HG03354 (cell line): ENCODE measurements around the gene CLINT1.

Source experiments
- ATAC-seq: cut with Tn5 transposase; IDR thresholded peaks from one replicate; pipeline ENCODE4 v1.9.1; 2021; ENCODE audit warnings: mild to moderate bottlenecking; ENCODE audit not compliant: unreplicated experiment, poor library complexity, severe bottlenecking

CLINT1 gene

GRCh38 chr5:157767689-157768088 is 91.3 kb downstream of the CLINT1 start:
- ATAC-seq: no peak

- ATAC-seq: no peak
Measured at GRCh38 chr5:157766902-157767301, 92.0 kb downstream of the CLINT1 start.

GRCh38 chr5:157766442-157766841 is 92.5 kb downstream of the CLINT1 start:
- no peak for ATAC-seq

GRCh38 chr5:157764531-157764930 is 94.4 kb downstream of the CLINT1 start:
- no peak for ATAC-seq

- ATAC-seq: peak; percentile 79
Measured at GRCh38 chr5:157761690-157762621, 97.0 kb downstream of the CLINT1 start.

GRCh38 chr5:157758706-157759105 is 100.2 kb downstream of the CLINT1 start:
- no peak for ATAC-seq

- ATAC-seq: no peak
Measured at GRCh38 chr5:157756122-157756521, 102.8 kb downstream of the CLINT1 start.

GRCh38 chr5:157750320-157750719 is 108.6 kb downstream of the CLINT1 start:
- ATAC-seq: no peak

- no peak for ATAC-seq
Measured at GRCh38 chr5:157749462-157749799, 109.5 kb downstream of the CLINT1 start.

GRCh38 chr5:157748760-157749461 is 110.0 kb downstream of the CLINT1 start:
- no peak for ATAC-seq

- no peak for ATAC-seq
Measured at GRCh38 chr5:157747766-157748700, 110.9 kb downstream of the CLINT1 start.

- ATAC-seq: no peak
Measured at GRCh38 chr5:157747173-157747740, 111.7 kb downstream of the CLINT1 start.

GRCh38 chr5:157745041-157745456 is 113.9 kb downstream of the CLINT1 start:
- no peak for ATAC-seq

GRCh38 chr5:157744051-157745011 is 114.6 kb downstream of the CLINT1 start:
- peak; percentile 45 for ATAC-seq

- ATAC-seq: peak; percentile 91
Measured at GRCh38 chr5:157743163-157744050, 115.5 kb downstream of the CLINT1 start, which contains the start of gene LSM11. Gene LSM11, plus strand, starts transcription at chr5:157743712. Its CDS starts 39 bp downstream, at chr5:157743751.

- ATAC-seq: no peak
Measured at GRCh38 chr5:157741131-157741530, 117.8 kb downstream of the CLINT1 start.

GRCh38 chr5:157740229-157740610 is 118.7 kb downstream of the CLINT1 start:
- ATAC-seq: no peak
